GM19239 (cell line): ENCODE measurements around the gene FEZF2.

Experiments used
- DNase-seq: peaks from one replicate; pipeline ENCODE4 v3.0.0; 2011; ENCODE audit warnings: low spot score; ENCODE audit not compliant: insufficient read length
- FAIRE-seq: peaks from 2 replicates; lab custom pipeline; 2011; peaks lifted over from hg19 to GRCh38; lab: Jason Lieb, UNC

The FEZF2 gene

GRCh38 chr3:62373215-62373614, at the start of gene FEZF2:
Gene FEZF2, minus strand, starts transcription at chr3:62373550. Its CDS starts 682 bp downstream, at chr3:62372868.
- no peak for DNase-seq
- no peak for FAIRE-seq

- FAIRE-seq, result no peak
- DNase-seq, result no peak
Measured at GRCh38 chr3:62421207-62421606, 47.9 kb upstream of the FEZF2 start.

GRCh38 chr3:62416144-62416543, 42.8 kb upstream of the FEZF2 start:
- FAIRE-seq (no peak), DNase-seq (no peak)

GRCh38 chr3:62415312-62415801, 42.0 kb upstream of the FEZF2 start:
- DNase-seq (no peak), FAIRE-seq (no peak)

- DNase-seq (no peak), FAIRE-seq (no peak)
Measured at GRCh38 chr3:62414786-62415185, 41.4 kb upstream of the FEZF2 start.

DNA sequence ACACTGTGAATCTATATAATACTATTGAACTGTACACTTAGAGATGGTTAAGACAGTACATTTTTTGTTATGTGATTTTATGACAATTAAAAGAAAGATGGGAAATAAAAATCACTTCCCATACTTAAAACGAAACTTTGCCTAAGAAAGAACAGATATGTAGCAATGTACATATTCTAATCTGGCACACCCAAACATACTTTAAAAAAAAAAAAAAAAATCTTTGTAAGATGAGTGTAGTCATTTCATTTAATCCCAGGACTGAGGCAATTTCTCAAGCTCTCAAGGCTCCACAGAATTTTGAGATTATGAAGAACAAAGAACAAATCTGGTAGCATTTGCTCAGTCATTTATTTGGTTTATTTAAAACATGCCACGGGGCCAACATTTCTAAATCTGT, 40.3 kb upstream of the FEZF2 start:
- no peak for DNase-seq
- no peak for FAIRE-seq

GRCh38 chr3:62406945-62407344, 33.6 kb upstream of the FEZF2 start:
- DNase-seq (no peak), FAIRE-seq (no peak)

DNA sequence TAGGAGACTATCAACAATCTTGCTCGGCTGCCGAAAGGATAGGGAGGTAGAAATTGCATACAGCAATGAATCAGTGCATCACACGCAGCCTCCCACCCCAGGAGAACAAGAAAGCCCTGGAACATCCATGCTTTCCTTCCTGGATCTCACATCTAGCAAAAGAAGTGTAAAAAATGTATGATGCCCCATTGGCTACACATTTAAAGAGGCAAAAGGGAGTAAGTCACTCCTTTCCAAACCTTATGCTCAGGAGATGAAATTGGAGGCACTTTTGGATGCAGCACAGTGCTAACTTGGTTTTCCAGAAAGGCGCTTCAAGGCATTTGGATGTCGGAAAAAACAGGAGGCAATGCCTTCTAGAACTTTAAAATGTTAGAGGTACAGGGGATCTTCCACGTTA, 32.2 kb upstream of the FEZF2 start:
- DNase-seq, result no peak
- no peak for FAIRE-seq

GRCh38 chr3:62405135-62405534, 31.8 kb upstream of the FEZF2 start:
- FAIRE-seq, result no peak

DNA sequence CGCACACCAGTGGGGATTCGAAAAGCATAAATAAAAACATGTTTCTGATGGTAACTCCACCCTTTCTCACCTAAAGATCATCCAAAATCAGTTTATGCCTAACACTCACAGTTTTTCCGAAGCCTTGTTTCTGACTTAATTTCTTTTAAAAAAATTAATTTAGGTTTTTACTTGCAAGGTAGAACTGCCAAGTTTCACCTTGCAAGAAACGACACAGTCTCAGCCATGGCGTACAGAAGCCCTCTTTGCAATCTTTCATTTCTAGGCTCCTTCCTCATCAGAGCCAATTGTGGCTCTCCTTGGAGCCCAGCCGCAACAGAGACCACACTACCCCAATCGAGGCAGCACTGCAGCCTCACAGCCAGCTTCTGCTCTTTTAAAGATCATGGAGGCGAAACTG, 31.0 kb upstream of the FEZF2 start:
- FAIRE-seq, result no peak
- no peak for DNase-seq

More at GRCh38 chr3:62405135-62405534, 31.8 kb upstream of the FEZF2 start:
- DNase-seq, result no peak

DNA sequence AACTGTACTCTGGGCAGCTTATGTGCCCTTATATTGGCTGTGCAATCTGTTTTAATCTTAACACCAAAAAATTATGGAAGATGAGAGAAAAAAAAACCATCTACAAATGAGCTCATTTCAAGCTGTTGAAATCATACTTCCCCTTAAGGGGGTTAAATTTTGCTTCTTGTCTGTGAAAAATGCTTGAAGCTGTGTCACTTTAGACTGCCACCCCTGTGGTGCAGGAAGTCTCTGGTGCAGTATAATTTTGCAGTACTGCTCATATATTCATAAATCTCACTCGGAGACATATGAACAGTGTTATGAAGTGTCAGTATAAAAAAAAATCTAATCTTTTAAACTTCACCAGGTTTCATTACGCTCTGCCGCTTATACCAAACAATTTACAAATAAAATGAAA, 30.4 kb upstream of the FEZF2 start:
- no peak for DNase-seq
- no peak for FAIRE-seq

DNA sequence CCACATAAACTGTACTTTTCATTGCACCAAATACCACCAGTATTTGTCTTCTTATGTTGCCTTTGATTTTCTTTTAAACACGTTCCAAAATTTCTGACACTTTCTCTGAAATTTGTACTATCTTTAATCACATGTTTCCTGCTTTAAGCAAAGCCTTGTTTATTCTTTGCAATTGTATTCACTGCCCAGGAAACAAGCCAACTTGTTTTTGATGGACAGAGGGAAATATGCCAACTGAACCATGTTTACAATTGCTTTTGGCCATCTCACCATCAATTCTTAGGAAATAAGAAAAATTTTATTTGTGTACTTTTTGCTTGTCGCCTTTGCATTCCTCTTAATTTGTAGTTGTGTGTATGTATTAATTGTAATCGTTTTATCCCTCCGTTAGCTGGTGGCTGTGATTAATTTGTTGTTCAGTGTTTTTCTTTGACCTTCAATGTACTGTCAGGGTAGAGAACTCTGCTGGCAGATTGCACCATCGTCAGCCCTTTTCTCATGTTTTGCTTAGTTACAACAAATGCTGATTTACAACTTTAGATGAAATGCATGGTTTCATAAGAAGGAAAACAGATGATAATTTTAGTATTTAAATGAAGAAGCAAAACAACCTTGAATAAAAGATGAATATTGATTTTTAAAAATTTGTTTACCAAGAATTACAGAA, 19.4 kb upstream of the FEZF2 start:
- DNase-seq, result no peak
- no peak for FAIRE-seq

DNA sequence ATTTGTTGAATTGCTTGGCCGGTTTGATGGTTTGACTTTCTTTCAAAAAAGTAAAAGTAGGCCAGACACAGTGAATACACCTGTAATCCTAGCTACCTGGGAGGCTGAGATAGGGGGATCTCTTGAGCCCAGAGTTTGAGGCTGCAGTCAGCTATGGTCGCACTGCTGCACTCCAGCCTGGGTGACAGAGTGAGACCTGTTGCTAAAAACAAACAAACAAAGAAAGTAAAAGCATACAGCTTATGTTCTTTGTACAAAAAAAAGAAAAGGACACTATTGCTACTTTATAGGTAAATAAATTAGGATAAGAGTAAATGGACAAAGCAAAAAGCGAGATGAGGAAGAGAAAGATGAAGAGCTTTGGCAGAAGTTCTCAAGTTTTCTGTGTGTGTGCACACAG, 13.9 kb upstream of the FEZF2 start:
- FAIRE-seq, result no peak
- DNase-seq, result no peak

GRCh38 chr3:62379321-62379798, 6.0 kb upstream of the FEZF2 start:
- DNase-seq (no peak), FAIRE-seq (no peak)

DNA sequence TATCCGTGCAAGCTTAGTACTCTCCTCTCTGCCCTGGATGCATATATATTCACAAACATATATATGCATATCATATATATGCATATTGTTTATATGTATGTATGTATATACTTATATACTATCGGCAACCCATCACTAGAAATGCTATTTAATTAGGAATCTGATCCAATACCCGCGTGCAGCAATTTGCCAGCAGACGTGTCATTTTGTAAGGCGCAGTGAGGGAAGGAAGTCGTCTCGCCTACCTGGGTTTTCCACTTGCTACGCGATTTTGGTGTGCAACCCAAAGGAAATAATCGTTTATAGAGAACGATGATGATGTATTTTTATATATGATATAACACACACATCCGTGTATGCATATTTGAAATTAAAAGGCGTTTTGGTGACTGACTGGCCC, 5.6 kb upstream of the FEZF2 start:
- DNase-seq (no peak), FAIRE-seq (no peak)

DNA sequence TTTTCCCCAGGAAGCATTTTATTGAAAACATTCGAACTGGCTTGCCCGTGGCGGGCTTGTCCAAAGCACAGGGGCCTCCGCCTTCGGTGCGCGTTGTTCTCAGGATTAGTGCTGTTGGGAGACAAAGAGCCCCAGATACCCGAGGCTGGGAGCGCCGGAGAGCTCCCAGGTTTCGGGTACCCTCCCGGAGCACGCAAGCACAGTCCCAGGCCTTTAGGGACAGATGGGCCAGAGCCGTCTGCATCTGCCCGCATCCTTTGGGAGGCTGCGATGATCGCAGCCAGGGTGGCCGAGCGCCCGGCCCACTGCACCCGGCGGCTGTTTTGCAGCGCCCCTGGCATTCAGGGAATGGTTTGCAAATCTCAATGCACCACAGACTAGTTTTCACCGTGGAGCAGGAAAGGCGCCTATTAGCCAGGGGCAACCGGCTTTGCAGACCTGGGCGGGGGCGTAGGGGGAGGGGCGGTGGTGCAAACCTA, 5.0 kb upstream of the FEZF2 start:
- DNase-seq, result no peak
- no peak for FAIRE-seq

DNA sequence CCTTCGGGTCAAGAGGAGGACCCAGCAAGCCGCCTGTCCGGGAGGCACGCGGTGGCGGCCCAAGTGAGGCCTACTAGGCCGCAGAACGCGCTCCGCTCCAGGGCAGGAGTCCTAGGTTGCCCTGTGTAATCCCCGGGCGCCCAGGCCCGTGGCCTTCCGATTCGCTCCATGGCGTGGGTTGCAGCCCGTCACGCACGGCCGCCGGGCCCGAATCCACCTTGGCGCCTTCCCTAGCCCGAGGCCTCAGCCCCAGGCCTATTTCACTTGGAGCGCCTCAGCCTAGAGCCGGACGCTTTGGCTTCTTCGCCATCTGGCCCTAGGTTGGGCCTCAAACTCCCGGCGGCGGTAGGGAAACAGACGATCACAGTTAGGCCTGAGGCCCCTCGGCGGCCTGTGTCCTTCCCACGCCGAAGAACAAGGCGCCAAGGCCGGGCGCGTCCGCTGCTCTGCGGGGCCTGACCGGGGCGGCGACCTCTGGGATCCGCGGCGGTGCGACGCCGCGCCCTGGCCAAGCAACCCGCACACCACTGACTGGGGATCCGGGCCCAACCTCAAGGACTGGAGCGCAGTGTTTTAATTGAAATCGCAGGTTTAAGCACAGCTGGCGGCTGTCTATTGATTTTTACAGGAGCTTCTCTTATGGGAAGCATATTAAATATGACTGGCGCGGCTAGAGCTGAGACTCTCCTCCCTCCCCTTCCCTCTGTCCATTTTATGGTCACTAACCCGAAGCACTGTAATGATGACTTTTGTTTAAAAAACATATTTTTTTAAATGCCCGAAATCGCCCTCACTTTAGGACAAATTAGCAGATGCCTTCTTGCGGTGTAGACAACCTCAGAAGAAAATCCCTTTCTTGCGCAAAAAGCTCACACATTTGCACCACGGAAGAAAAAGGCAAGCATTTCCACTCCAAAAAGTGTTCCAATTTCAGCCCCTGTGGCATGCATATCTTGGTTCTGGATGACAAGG, 3.8 kb upstream of the FEZF2 start:
- FAIRE-seq (no peak), DNase-seq (no peak)

GRCh38 chr3:62376454-62376720, 3.0 kb upstream of the FEZF2 start:
- no peak for DNase-seq
- no peak for FAIRE-seq

DNA sequence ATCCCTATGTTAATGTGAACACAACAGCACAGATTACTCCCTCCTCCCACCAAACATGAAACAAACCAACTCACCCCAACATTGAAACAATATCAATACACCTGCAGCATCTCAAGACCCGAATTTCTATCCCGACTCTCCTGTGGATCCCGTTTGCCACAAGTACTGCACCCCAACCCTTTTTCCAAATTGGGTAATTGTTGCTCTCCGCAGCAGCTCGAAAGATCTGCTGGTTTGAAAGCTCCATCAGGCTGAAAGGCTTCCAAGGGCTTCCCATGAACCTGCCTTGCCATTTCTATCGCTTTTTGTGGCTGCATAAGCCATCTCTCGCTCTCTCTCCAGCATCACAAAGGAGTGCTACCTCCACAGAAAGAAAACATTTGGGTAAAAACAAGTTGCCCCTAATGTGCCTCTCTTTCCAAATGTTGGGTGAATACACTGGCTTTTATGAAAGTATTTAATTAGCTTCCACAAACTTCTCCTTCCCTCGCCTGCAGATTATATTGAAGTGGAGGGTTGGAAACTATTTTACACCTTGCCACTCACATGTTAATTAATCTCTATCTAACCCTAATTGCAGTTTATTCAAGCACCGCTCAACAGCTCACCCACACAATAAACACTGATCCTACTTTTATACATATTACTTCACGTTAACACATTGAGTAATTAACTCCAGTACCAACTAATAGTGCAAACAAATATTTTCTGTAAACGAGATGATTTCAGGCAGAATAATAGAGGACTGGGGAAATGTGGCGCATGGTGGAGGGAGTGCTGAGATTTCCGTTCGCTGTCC, 2.5 kb upstream of the FEZF2 start:
- no peak for FAIRE-seq
- DNase-seq, result no peak
